Body of pancreas (tissue), 4 donors: ENCODE data around the gene ZCCHC9. TPM values are rescaled to one million over a fixed set of nuclear protein-coding genes. Genes with fewer than 3 reads are reported as not detected.

Source experiments
- ATAC-seq: fragments of 150-250 bp; one replicate; pipeline ENCODE4 v1.9.1; 2016
- DNase-seq, 4 donors: peaks; one replicate each; pipeline ENCODE4 v3.0.0-alpha.2; 2019
- H3K27ac ChIP-seq, 4 donors: fragments of 200-600 bp; sonication (generic); 1 replicate in 3 of 4; 2 replicates in 1 of 4; pipeline versions ENCODE4 v1.5.1 to v1.6.1; 2016 to 2019; ENCODE audit warnings: mild to moderate bottlenecking in 1 of 4, mixed read lengths in 1 of 4, moderate library complexity in 1 of 4
- H3K27me3 ChIP-seq, 2 donors: fragments of 200-600 bp; sonication (generic); one replicate each; pipeline ENCODE4 v1.6.0; 2016; ENCODE audit warnings: mild to moderate bottlenecking in 1 of 2
- H3K36me3 ChIP-seq, 2 donors: fragments of 200-600 bp; sonication (generic); replicated peaks in 1 of 2; 2 replicates each; pipeline ENCODE4 v1.5.1; 2016; ENCODE audit warnings: low read depth in 2 of 2; ENCODE audit not compliant: insufficient read depth in 1 of 2
- H3K4me1 ChIP-seq: fragments of 200-600 bp; sonication (generic); one replicate; pipeline ENCODE4 v1.6.0; 2016
- H3K4me3 ChIP-seq, 2 donors: fragments of 200-600 bp; sonication (generic); 1 replicate in 1 of 2; 2 replicates in 1 of 2; pipeline ENCODE4 v1.5.1; 2016 to 2019
- H3K9me3 ChIP-seq, 3 donors: fragments of 200-600 bp; sonication (generic); 1 replicate in 2 of 3; 2 replicates in 1 of 3; pipeline ENCODE4 v1.5.1; 2016
- POLR2A ChIP-seq, 3 donors: fragments of 450-650 bp; IDR thresholded peaks; one replicate each; pipeline ENCODE4 v1.6.1; 2016; ENCODE audit warnings: antibody characterized with exemption in 3 of 3, mild to moderate bottlenecking in 2 of 3
- WGBS, 2 donors: methylation state at CpG; one replicate each; pipeline ENCODE4 v1.1.5; 2017; 5-methylcytosine and 5-hydroxymethylcytosine counted together
- intact Hi-C: fragments of 100-400 bp; cut with DNase I; formaldehyde crosslinking; loops from one replicate; pipeline ENCODE4 v1.15.1; 2023
- total RNA-seq, 2 donors: library from RNA; depleted of rRNA; stranded (reverse); fragments of >200 nt; gene quantifications; one replicate each; pipeline ENCODE4 v1.1.0, GENCODE V29; 2016
- TF ChIP-seq, protein P1 (sequence below), 7 experiments: fragments of 450-650 bp in 4 of 7; fragments of 200-600 bp in 3 of 7; sonication (generic) in 3 of 7; IDR thresholded peaks; one replicate each; pipeline ENCODE4 v1.5.1; 2016 to 2019; ENCODE audit warnings: antibody characterized with exemption in 7 of 7

The ZCCHC9 gene
- total RNA-seq, 2 donors from 2014 or later, result 10.5 to 10.6 TPM

DNA sequence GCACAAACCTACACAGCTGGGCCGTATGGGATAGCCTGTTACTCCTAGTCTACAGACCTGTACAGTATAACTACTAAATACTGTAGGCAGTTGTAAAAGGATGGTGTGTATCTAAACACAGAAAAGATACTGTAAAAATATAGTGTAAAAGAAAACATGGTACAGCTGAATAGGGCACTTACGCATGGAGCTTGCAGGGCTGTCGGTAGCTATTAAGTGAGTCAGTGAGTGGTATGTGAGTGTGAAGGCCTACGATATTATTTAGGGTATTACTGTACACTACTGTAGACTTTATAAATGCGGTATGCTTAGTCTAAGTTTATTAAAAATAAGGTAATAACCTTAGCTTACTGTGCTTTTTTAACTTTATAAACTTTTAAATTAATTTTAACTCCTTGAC, 1.2 kb downstream of the ZCCHC9 start:
- Histone ChIP-seq H3K27me3 (no peaks in the 10 kb centered on the region), H3K27ac (no peak overlapping the region), H3K36me3 (no peaks in the 10 kb centered on the region), H3K9me3 (no peaks in the 10 kb centered on the region), H3K4me1 (peaks cover 26% of the 10 kb centered on the region), H3K4me3 (no peak overlapping the region)
- WGBS, 2 donors, result 85 to 89% methylated on average over 5 of the region's 5 CpGs
- intact Hi-C loops, result no loop called here
- DNase-seq (no peak), ATAC-seq (no peak)
- TF ChIP-seq, protein P1, sequence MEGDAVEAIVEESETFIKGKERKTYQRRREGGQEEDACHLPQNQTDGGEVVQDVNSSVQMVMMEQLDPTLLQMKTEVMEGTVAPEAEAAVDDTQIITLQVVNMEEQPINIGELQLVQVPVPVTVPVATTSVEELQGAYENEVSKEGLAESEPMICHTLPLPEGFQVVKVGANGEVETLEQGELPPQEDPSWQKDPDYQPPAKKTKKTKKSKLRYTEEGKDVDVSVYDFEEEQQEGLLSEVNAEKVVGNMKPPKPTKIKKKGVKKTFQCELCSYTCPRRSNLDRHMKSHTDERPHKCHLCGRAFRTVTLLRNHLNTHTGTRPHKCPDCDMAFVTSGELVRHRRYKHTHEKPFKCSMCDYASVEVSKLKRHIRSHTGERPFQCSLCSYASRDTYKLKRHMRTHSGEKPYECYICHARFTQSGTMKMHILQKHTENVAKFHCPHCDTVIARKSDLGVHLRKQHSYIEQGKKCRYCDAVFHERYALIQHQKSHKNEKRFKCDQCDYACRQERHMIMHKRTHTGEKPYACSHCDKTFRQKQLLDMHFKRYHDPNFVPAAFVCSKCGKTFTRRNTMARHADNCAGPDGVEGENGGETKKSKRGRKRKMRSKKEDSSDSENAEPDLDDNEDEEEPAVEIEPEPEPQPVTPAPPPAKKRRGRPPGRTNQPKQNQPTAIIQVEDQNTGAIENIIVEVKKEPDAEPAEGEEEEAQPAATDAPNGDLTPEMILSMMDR (IDR thresholded peaks at IDR 0.05), result no peak
- no peak for TF ChIP-seq POLR2A (IDR thresholded peaks at IDR 0.05)

DNA sequence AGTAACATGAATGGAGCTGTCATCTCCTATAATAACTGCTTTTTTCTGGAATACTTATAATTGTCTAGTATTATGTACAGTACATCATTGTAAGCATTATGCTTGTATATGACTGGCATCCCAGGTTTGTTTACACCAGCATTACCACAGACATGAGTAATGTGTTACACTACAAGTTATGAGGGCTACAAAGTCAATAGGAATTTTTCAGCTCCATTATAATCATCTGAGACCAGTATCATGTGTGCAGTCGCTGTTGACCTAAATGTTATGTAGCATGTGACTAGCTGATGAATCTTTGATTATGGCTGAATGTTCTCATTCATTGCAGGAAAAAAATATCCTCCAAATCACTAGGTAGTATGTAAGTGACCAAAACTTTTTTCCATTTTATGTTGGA, 2.2 kb downstream of the ZCCHC9 start:
- 68 to 88% methylated on average over 1 of the region's 1 CpG for WGBS, 2 donors
- no peak overlapping the region for H3K27ac ChIP-seq
- intact Hi-C loops, result no loop called here
- no peaks in the 10 kb centered on the region for H3K36me3 ChIP-seq
- DNase-seq (no peak), ATAC-seq (no peak)
- TF ChIP-seq POLR2A (IDR thresholded peaks at IDR 0.05), result no peak
- TF ChIP-seq, protein P1 (IDR thresholded peaks at IDR 0.05), result no peak
- H3K4me1 ChIP-seq, result peaks cover 26% of the 10 kb centered on the region
- H3K27me3 ChIP-seq, result no peaks in the 10 kb centered on the region
- H3K4me3 ChIP-seq, result no peak overlapping the region
- H3K9me3 ChIP-seq, result no peaks in the 10 kb centered on the region

DNA sequence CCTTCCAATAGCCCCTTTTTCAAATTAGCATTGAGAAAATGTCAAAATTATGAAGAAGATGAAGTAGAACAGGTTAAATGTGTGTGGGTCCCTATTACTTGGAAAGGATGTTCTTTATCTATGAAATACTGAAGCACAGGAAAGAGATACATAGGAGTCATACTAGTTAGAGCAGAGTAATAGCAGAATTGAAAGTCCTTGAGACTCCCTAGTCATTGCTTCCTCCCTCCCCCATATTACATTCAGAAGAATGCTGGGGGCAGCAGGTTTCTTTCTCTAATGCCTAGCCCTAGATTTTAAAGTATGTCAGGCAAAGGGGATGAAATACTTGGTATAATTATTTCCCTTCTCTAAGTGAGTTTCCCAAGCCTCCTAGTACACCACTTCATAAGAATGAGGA, 4.4 kb downstream of the ZCCHC9 start:
- H3K4me1 ChIP-seq, result peaks cover 7% of the 10 kb centered on the region
- DNase-seq (no peak), ATAC-seq (no peak)
- peaks cover 0 to 3% of the 10 kb centered on the region in 2 donors for H3K36me3 ChIP-seq
- no peak overlapping the region for H3K27ac ChIP-seq
- TF ChIP-seq POLR2A (IDR thresholded peaks at IDR 0.05), result no peak
- TF ChIP-seq, protein P1 (IDR thresholded peaks at IDR 0.05), result no peak
- no peak overlapping the region for H3K4me3 ChIP-seq
- no peaks in the 10 kb centered on the region for H3K27me3 ChIP-seq
- intact Hi-C loops, result no loop called here
- H3K9me3 ChIP-seq, result no peaks in the 10 kb centered on the region

DNA sequence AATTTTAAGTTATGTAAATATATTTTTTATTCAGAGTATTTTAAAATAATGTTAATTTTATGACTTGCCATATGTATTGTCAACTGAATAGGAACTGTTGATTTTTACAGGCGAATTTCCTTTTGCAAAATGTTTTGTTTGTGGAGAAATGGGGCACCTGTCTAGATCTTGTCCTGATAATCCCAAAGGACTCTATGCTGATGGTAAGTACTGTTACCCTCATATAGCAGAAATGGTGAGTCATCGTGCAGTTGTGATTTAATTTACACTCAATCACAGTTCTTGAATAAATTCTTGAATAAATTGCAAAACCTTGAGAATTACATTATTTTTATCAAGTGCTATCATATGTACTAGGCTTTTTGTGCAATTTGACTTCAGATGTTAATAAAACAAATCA, 7.4 kb downstream of the ZCCHC9 start:
- no peaks in the 10 kb centered on the region for H3K27me3 ChIP-seq
- no peak overlapping the region for H3K27ac ChIP-seq
- intact Hi-C loops, result no loop called here
- H3K4me1 ChIP-seq, result no peaks in the 10 kb centered on the region
- ATAC-seq, result no peak
- 91% methylated on average over 2 of the region's 2 CpGs for WGBS, 2 donors
- peaks cover 0 to 26% of the 10 kb centered on the region in 2 donors for H3K36me3 ChIP-seq
- DNase-seq, result no peak
- no peak overlapping the region for H3K4me3 ChIP-seq
- TF ChIP-seq, protein P1 (IDR thresholded peaks at IDR 0.05), result no peak
- TF ChIP-seq POLR2A (IDR thresholded peaks at IDR 0.05), result no peak
- no peaks in the 10 kb centered on the region for H3K9me3 ChIP-seq

DNA sequence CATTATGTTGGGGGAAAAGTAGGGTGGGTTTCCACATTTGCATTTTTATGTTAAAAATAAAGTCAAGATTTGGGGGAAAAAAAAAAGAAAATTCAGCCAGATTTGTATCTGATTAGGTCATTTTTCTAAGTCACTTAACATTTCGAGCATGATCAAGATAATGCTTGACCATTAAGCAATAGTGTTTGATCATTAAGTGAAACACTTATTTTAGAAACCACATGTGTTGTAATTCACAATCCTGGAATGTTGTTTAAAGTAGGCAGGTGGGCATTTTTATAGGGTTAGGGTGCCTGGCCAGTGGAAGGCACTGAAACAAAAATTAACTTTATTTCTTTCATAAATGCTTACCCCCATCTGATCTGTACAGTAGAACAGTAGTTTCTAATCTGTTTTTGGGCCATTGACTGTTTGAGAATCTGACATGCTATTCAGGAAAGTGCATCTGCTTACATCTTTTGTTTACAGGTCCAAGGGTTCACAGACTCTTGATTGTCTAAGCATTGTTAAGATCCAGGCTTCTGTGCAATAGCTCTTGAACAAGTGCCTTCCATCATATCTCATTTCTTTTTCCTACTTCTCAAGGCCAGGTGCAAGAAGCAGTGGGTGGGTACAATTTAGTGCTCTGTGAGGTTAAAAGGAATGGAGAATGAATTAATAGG, 9.1 kb downstream of the ZCCHC9 start:
- H3K27me3 ChIP-seq, result no peaks in the 10 kb centered on the region
- ATAC-seq (no peak), DNase-seq (no peak)
- H3K9me3 ChIP-seq, result no peaks in the 10 kb centered on the region
- TF ChIP-seq, protein P1 (IDR thresholded peaks at IDR 0.05), result no peak
- no peak for TF ChIP-seq POLR2A (IDR thresholded peaks at IDR 0.05)
- H3K4me3 ChIP-seq, result no peak overlapping the region
- H3K27ac ChIP-seq, result no peak overlapping the region
- intact Hi-C loops, result no loop called here
- WGBS, 2 donors, result 62 to 80% methylated on average over 1 of the region's 1 CpG
- no peaks in the 10 kb centered on the region for H3K4me1 ChIP-seq
- peaks cover 0 to 26% of the 10 kb centered on the region in 2 donors for H3K36me3 ChIP-seq
